ENCODE results near the gene SLC35F1. TPM values are rescaled to one million over a fixed set of nuclear protein-coding genes. Genes with fewer than 3 reads are reported as not detected.
A peak's percentile ranks its signal among the peaks of the same experiment; 100 is the strongest.

Gene SLC35F1
- total RNA-seq, 1 donor from 2014 or later, result 24.3 TPM

DNA sequence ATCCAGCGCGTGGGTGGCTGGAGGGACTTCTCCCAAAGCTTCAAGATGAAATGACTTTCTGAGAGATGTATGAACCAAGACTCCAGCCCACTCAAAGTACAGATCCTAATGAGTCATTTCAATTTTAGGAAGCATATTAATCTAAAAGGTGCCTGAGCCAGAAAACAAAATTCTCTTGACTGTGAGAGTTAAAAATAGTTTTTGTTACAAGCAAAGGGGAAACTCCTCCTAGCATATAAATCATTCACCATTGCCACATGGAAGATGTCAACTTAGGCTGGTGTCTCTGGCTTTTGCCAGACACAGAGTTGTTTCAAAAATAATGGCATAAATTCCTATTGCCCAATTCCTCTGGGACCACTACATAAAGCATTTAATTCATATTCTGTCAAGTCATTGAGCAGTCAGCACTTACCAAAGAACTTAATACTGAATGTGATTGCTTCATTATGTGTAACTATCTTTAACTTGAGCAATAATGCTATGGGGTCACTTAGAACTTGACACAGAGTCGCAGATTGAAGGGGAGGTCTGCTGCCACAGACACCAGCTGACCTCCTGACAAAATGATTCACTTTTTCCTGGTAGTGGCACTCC, 280.6 kb downstream of the SLC35F1 start:
- Histone ChIP-seq H3K4me2 (no peak overlapping the region), H3K9ac (no peak overlapping the region), H3K4me1 (no peaks in the 10 kb centered on the region), H3K27me3 (no peaks in the 10 kb centered on the region), H3K36me3 (no peaks in the 10 kb centered on the region), H3K4me3 (no peak overlapping the region), H3K9me3 (ENCODE audit: low read depth) (no peaks in the 10 kb centered on the region), H4K20me1 (ENCODE audit: low read depth) (no peaks in the 10 kb centered on the region), H2AFZ (replicated peaks) (no peak overlapping the region), H3F3A (ENCODE audit: low read depth) (no peaks in the 10 kb centered on the region), H3K79me2 (ENCODE audit: low read depth) (no peaks in the 10 kb centered on the region), H3K27ac (no peak overlapping the region)
- Mint-ChIP-seq H3K27me3 (ENCODE audit: insufficient read depth, low read depth) (no peaks in the 10 kb centered on the region), H3K4me3 (no peak overlapping the region), H3K4me1 (peaks cover 20% of the 10 kb centered on the region), H3K9me3 (peaks cover 11% of the 10 kb centered on the region), H3K36me3 (peaks cover 37% of the 10 kb centered on the region), H3K27ac (peak overlapping the region; percentile 40)
- DNase-seq (ENCODE audit: low spot score), result no peak
- no peak for TF ChIP-seq CTCF (IDR thresholded peaks at IDR 0.05)
- TF ChIP-seq EZH2phosphoT487 (IDR thresholded peaks at IDR 0.05), result no peak
- no peak for TF ChIP-seq EZH2 (IDR thresholded peaks at IDR 0.05)

DNA sequence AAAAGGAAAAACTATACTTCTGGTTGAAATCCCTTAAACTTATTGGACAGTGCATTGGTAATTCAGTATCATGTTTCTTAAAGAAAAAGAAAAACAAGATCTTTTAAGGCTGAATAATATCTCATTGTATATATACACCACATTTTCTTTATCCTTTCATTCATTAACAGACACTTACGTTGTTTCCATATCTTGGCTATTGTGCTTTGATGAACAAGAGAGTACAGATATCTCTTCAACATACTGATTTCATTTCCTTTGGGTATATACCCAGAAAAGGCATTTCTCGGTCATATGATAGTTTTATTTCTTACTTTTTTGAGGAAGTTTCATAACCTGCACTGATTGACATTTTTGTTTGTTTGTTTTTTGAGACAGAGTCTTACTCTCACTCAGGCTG, 281.5 kb downstream of the SLC35F1 start:
- H3F3A ChIP-seq (ENCODE audit: low read depth), result no peaks in the 10 kb centered on the region
- no peaks in the 10 kb centered on the region for H3K79me2 ChIP-seq (ENCODE audit: low read depth)
- no peak overlapping the region for H2AFZ ChIP-seq (replicated peaks)
- Mint-ChIP-seq H3K27ac (no peak overlapping the region), H3K36me3 (peaks cover 33% of the 10 kb centered on the region), H3K27me3 (ENCODE audit: insufficient read depth, low read depth) (no peaks in the 10 kb centered on the region), H3K4me1 (peaks cover 25% of the 10 kb centered on the region), H3K9me3 (peaks cover 8% of the 10 kb centered on the region), H3K4me3 (no peak overlapping the region)
- H3K9ac ChIP-seq, result no peak overlapping the region
- H3K4me1 ChIP-seq, result no peaks in the 10 kb centered on the region
- H3K27ac ChIP-seq, result no peak overlapping the region
- TF ChIP-seq EZH2 (IDR thresholded peaks at IDR 0.05), result no peak
- TF ChIP-seq EZH2phosphoT487 (IDR thresholded peaks at IDR 0.05), result no peak
- no peak for TF ChIP-seq CTCF (IDR thresholded peaks at IDR 0.05)
- H3K4me2 ChIP-seq, result no peak overlapping the region
- H3K4me3 ChIP-seq, result no peak overlapping the region
- H3K36me3 ChIP-seq, result no peaks in the 10 kb centered on the region
- no peaks in the 10 kb centered on the region for H3K9me3 ChIP-seq (ENCODE audit: low read depth)
- H3K27me3 ChIP-seq, result no peaks in the 10 kb centered on the region
- no peak for DNase-seq (ENCODE audit: low spot score)
- H4K20me1 ChIP-seq (ENCODE audit: low read depth), result no peaks in the 10 kb centered on the region

DNA sequence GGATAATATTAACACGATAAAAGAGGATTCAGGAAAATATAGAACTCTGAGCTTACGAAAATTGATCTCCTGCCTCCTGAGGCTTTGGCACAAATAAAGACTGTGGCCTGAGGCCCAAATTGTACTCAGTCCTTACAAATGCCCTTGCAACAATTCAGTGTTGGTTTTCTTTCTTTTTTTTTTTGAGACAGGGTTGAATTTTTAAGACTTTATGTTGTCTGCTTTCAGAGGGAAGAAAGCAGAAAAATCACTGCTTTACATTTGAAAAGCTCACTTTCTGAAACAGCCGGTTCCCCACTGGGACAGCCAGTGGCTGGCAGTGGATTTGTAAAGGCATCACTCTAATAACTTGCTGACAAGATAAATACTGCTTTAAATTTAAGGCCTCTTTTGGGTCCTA, 290.5 kb downstream of the SLC35F1 start:
- Histone ChIP-seq H3K4me2 (peak overlapping the region; percentile 58), H4K20me1 (ENCODE audit: low read depth) (no peaks in the 10 kb centered on the region), H3K79me2 (ENCODE audit: low read depth) (no peaks in the 10 kb centered on the region), H3F3A (ENCODE audit: low read depth) (peaks cover 12% of the 10 kb centered on the region), H3K27me3 (no peaks in the 10 kb centered on the region), H3K4me1 (peaks cover 24% of the 10 kb centered on the region), H3K27ac (peak overlapping the region; percentile 82), H3K9me3 (ENCODE audit: low read depth) (no peaks in the 10 kb centered on the region), H2AFZ (replicated peaks) (no peak overlapping the region), H3K36me3 (no peaks in the 10 kb centered on the region), H3K9ac (no peak overlapping the region), H3K4me3 (peak overlapping the region; percentile 12)
- H3K9me3 Mint-ChIP-seq, result peaks cover 3% of the 10 kb centered on the region
- H3K36me3 Mint-ChIP-seq, result peaks cover 8% of the 10 kb centered on the region
- peak overlapping the region; percentile 30 for H3K4me3 Mint-ChIP-seq
- TF ChIP-seq CTCF (IDR thresholded peaks at IDR 0.05) (no peak), EZH2phosphoT487 (IDR thresholded peaks at IDR 0.05) (no peak), EZH2 (IDR thresholded peaks at IDR 0.05) (no peak)
- peak; percentile 50 for DNase-seq (ENCODE audit: low spot score)
- H3K4me1 Mint-ChIP-seq, result peaks cover 69% of the 10 kb centered on the region
- no peaks in the 10 kb centered on the region for H3K27me3 Mint-ChIP-seq (ENCODE audit: insufficient read depth, low read depth)
- H3K27ac Mint-ChIP-seq, result peak overlapping the region; percentile 95
